GM10266 (cell line): ENCODE data around the gene CCDC8.

ENCODE experiments used
- DNase-seq: peaks from one replicate; pipeline ENCODE4 v3.0.0; 2012; ENCODE audit errors: extremely low spot score
- CTCF ChIP-seq: IDR thresholded peaks from 2 replicates; pipeline ENCODE4 v1.5.1; 2012; ENCODE audit warnings: mild to moderate bottlenecking, low read depth; ENCODE audit not compliant: control insufficient read depth, insufficient read depth; ENCODE audit errors: missing control alignments

The CCDC8 gene

DNA sequence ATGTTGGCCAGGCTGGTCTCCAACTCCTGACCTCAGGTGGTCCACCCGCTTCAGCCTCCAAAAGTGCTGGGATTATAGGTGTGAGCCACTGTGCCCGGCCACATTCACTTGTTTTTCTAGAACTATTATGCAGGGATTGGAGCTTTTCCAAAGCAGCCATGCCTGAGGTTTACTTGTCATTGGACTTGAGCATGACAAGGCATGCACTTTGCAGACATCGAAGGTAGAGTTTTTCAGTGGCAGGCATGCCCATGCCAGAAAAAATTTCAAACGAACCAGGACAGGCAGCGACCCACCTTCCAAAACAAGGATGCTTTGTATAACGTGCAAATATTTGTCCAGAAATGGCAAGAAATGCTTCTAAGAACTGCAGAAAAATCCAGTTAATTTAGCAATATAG is 40.3 kb upstream of the CCDC8 start:
- no peak for DNase-seq
- TF ChIP-seq CTCF: no peak

DNA sequence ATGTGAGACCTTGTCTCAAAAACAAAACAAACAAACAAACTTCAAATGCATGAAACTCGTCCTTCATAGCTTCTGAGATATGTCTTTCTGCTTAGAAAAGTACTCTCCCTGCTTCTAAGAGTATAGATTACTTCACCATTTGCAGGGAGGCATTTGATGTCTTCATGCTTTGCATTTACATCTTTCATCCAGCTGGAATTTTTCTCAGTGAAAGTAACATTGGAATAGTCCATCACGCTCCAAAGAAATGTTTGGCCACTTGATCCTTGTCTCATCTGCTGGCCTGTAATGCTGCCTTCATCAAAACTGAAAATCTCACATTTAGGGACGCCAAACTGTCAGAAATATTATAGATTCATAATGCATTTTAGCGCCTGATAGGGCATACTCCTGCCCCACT is 38.8 kb upstream of the CCDC8 start:
- no peak for TF ChIP-seq CTCF
- no peak for DNase-seq

GRCh38 chr19:46451352-46451751 is 38.0 kb upstream of the CCDC8 start:
- DNase-seq: no peak
- TF ChIP-seq CTCF: no peak

GRCh38 chr19:46450737-46451136 is 37.4 kb upstream of the CCDC8 start:
- DNase-seq: no peak
- no peak for TF ChIP-seq CTCF

DNA sequence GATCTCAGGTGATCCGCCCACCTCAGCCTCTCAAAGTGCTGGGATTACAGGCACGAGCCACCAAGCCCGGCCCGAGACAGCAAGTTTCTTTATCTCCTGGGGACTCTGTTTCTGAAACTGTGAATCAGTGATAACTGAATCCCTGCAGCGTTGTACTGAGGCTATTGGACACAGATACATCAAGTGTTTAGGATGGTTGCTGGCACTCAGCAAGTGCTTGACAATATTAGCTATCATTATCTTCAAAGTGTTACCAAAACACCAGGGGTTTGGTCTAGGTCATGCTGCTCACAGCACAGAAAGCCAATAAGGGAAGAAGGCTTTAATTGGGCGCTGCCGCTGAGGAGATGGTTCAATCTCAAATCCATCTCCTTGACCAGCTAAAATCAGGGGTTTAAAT is 35.9 kb upstream of the CCDC8 start:
- DNase-seq: no peak
- TF ChIP-seq CTCF: no peak

DNA sequence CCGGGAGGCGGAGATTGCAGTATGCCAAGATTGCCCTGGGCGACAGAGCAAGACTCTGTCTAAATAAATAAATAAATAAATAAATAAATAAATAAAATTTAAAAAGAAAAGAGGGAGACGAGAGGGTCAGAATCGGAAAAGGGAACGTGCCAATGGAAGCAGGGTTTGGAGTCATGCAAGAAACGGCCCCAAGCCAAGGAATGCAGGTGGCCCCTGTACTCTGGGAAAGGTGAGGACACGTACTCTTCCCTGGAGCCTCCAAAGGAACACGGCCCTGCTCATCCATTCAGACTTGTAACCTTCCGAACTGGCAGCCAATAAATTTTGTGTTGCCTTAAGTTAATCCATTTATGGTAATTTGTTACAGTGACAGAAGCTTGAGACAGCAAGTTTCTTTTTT is 35.2 kb upstream of the CCDC8 start:
- TF ChIP-seq CTCF: no peak

DNA sequence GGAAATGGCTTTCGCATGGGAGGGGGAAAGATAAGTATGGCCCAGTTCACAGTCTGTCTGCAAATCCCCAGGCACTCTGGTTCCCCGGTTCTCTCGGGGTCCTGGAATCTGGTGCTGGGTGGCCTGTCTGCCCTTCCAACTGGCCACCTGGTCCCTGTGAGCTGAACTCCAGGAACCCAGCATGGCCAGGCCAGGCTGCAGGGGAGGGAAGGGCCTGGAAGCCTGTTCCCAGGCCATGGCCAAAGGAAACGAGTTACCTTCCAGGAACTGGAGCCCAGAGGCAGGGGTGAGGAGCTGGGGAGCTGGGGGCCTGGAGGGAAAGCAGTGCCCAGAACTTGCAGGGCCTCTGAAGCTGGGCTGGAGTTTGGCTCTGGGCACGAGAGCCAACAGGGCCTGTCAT is 34.5 kb upstream of the CCDC8 start:
- DNase-seq: no peak

More for the DNA sequence above, 35.2 kb upstream of the CCDC8 start:
- DNase-seq: no peak

More for the DNA sequence above, 34.5 kb upstream of the CCDC8 start:
- no peak for TF ChIP-seq CTCF
